ENCODE measurements around the gene IPO4. TPM values are rescaled to one million over a fixed set of nuclear protein-coding genes. Genes with fewer than 3 reads are reported as not detected.
A peak's percentile ranks its signal among the peaks of the same experiment; 100 is the strongest.

Gene IPO4
- total and polyA plus RNA-seq, 2 of the 13 experiments (the other 11 are each of a cell fraction or from before 2014, with no cell fraction given): 39.0 to 179 TPM

GRCh38 chr14:24195186-24196070 lies 6.8 kb upstream of the IPO4 start, which contains the start of gene TM9SF1:
TM9SF1 (minus strand) TSS chr14:24195441; CDS start chr14:24195019, 422 bp downstream.
- peaks cover 15 to 24% of the 10 kb centered on the region in 2 experiments; a peak in 4 of 5 replicates for H3K36me3 ChIP-seq (replicated peaks in 1 of 2; ENCODE audit: control insufficient read depth in 1 of 2, insufficient read depth in 2 of 2, low read length in 2 of 2)
- no peaks in the 10 kb centered on the region for H3K9me3 ChIP-seq (ENCODE audit: low read length)
- peak; percentile 94 for ATAC-seq
- peak within 1 kb of the TSS; percentile 99 for H3K4me2 ChIP-seq (ENCODE audit: low read depth, low read length)
- peak within 1 kb of the TSS; percentile 97 for H3K9ac ChIP-seq (ENCODE audit: insufficient read depth, low read depth, low read length)
- ChIA-PET CTCF (ENCODE audit: low intra/inter-chr PET ratio, low total read pairs) (interaction anchor here (0.8 to 0.9 kb wide), 2 partner anchors 47 to 76 kb away, joined by 3 to 4 read pairs; partner anchors contain the start of genes RABGGTA and TINF2), POLR2A (interaction anchor here (0.7 to 4.3 kb wide), 45 partner anchors 8 to 1218 kb away, joined by 3 to 230 read pairs (median 6); partner anchors contain the start of genes CARMIL3, CHMP4A, CIDEB and DCAF11)
- H3K79me2 ChIP-seq (ENCODE audit: insufficient read depth, low read length): peaks cover 43% of the 10 kb centered on the region
- no peak within 1 kb of the TSS for H2AFZ ChIP-seq (ENCODE audit: low read length)
- no peak for FAIRE-seq
- peak; percentile 93 for DNase-seq (ENCODE audit: low spot score)
- peak within 1 kb of the TSS; percentile 84 for H3K27ac ChIP-seq (ENCODE audit: extremely low read length, insufficient read depth, low read length)
- no TSS peak for BruUV-seq (replicated peaks)
- peak within 1 kb of the TSS; percentile 79 to 91 (median 85) for H3K4me3 ChIP-seq (replicated peaks in 1 of 3; ENCODE audit: insufficient read depth in 1 of 3, low read depth in 2 of 3, low read length in 3 of 3)
- 2% methylated on average over 74 of the region's 89 CpGs for WGBS (ENCODE audit: low lambda C conversion rate)
- H4K20me1 ChIP-seq (ENCODE audit: insufficient read depth, low read length): no peaks in the 10 kb centered on the region
- H3K27me3 ChIP-seq (ENCODE audit: control insufficient read depth in 1 of 2, insufficient read depth in 2 of 2, low read length in 2 of 2): no peaks in the 10 kb centered on the region; a peak in 1 of 5 replicates
- peaks cover 65% of the 10 kb centered on the region for H3K4me1 ChIP-seq (ENCODE audit: insufficient read depth, low read length)
- intact Hi-C loops (cut with micrococcal nuclease; ENCODE audit: unreplicated experiment): loop anchor here (1.0 kb wide), 2 partner anchors 18 to 102 kb away; partner anchors contain the start of gene CHMP4A
- in situ Hi-C loops (cut with HindIII; ENCODE audit: extremely low pct_ligation_motif_present, low pct_unique_long_range_greater_than_20kb): no loop called here
- TF ChIP-seq ZBTB34 (CRISPR knock-in tag; IDR thresholded peaks at IDR 0.05) (peak; percentile 97), GFI1 (CRISPR knock-in tag; IDR thresholded peaks at IDR 0.05; ENCODE audit: borderline replicate concordance) (no peak), EP300 (IDR thresholded peaks at IDR 0.05; ENCODE audit: low read depth in 2 of 2, low read length in 2 of 2) (peak; percentile 7 to 39; a peak in 1 of 4 replicates), EP300 (CRISPR knock-in tag; IDR thresholded peaks at IDR 0.05; ENCODE audit: borderline replicate concordance) (peak; percentile 59; the same call in 1 of the 2 replicates), ARID3A (IDR thresholded peaks at IDR 0.05; ENCODE audit: low read depth, low read length) (peak; percentile 9; the same call in 1 of the 2 replicates), MIER3 (CRISPR knock-in tag; IDR thresholded peaks at IDR 0.05; ENCODE audit: borderline replicate concordance) (peak; percentile 97), RBM39 (IDR thresholded peaks at IDR 0.05; ENCODE audit: low read depth, low read length, poor library complexity, severe bottlenecking) (peak; percentile 98), ZNF883 (CRISPR knock-in tag; IDR thresholded peaks at IDR 0.05; ENCODE audit: not compliant biosample characterization) (peak; percentile 99), ZSCAN20 (CRISPR knock-in tag; IDR thresholded peaks at IDR 0.05; ENCODE audit: borderline replicate concordance) (peak; percentile 98)
- TF ChIP-seq, protein P1, sequence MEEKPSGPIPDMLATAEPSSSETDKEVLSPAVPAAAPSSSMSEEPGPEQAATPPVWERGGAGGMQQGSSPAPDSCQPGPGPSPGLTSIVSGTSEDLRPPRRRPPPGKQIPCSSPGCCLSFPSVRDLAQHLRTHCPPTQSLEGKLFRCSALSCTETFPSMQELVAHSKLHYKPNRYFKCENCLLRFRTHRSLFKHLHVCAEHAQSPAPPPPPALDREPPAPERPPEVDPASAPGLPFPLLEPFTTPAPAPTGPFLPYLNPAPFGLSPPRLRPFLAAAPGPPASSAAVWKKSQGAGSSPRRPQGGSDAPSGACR (CRISPR knock-in tag; IDR thresholded peaks at IDR 0.05): peak; percentile 95
- TF ChIP-seq, protein P2, sequence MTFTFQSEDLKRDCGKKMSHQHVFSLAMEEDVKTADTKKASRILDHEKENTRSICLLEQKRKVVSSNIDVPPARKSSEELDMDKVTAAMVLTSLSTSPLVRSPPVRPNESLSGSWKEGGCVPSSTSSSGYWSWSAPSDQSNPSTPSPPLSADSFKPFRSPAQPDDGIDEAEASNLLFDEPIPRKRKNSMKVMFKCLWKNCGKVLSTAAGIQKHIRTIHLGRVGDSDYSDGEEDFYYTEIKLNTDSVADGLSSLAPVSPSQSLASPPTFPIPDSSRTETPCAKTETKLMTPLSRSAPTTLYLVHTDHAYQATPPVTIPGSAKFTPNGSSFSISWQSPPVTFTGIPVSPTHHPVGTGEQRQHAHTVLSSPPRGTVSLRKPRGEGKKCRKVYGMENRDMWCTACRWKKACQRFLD (CRISPR knock-in tag; IDR thresholded peaks at IDR 0.05; ENCODE audit: borderline replicate concordance): peak; percentile 99
- TF ChIP-seq, protein P3, sequence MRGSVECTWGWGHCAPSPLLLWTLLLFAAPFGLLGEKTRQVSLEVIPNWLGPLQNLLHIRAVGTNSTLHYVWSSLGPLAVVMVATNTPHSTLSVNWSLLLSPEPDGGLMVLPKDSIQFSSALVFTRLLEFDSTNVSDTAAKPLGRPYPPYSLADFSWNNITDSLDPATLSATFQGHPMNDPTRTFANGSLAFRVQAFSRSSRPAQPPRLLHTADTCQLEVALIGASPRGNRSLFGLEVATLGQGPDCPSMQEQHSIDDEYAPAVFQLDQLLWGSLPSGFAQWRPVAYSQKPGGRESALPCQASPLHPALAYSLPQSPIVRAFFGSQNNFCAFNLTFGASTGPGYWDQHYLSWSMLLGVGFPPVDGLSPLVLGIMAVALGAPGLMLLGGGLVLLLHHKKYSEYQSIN (CRISPR knock-in tag; IDR thresholded peaks at IDR 0.05; ENCODE audit: borderline replicate concordance): no peak

All from HepG2 (cell line).